ENCODE results near the gene CYSLTR2. TPM values are rescaled to one million over a fixed set of nuclear protein-coding genes. Genes with fewer than 3 reads are reported as not detected.

Gene CYSLTR2
- total RNA-seq, 1 experiment from 2014 or later: not detected

- TF ChIP-seq ATF6 (CRISPR knock-in tag; IDR thresholded peaks at IDR 0.05): no peak
- TF ChIP-seq NR3C1 (CRISPR knock-in tag; conservative IDR thresholded peaks at IDR 0.05; ENCODE audit: low read depth): no peak
- no peak for TF ChIP-seq IRF1 (CRISPR knock-in tag; IDR thresholded peaks at IDR 0.05)
- no peak for TF ChIP-seq GRHL2 (CRISPR knock-in tag; IDR thresholded peaks at IDR 0.05; ENCODE audit: insufficient replicate concordance, severe bottlenecking)
- no peak for TF ChIP-seq TP53 (CRISPR knock-in tag; IDR thresholded peaks at IDR 0.05)
These were observed 13.0 kb upstream of the CYSLTR2 start (continued) for GRCh38 chr13:48640767-48641166.

- no peak overlapping the region for H3K27ac Mint-ChIP-seq
- H3K4me1 Mint-ChIP-seq: peaks cover 16% of the 10 kb centered on the region
- H3K36me3 Mint-ChIP-seq: peaks cover 2% of the 10 kb centered on the region
- ChIA-PET CTCF (interaction anchor here (1.4 kb wide), 1 partner anchor 8 kb away, joined by 5 read pairs; no protein-coding TSS in a partner anchor), POLR2A (no interaction called here)
- no peak for DNase-seq (ENCODE audit: low spot score)
- H3K27me3 Mint-ChIP-seq (ENCODE audit: low read depth): no peaks in the 10 kb centered on the region
- no peak for ATAC-seq
- H3K9me3 Mint-ChIP-seq: peaks cover 13% of the 10 kb centered on the region
- H3K4me3 Mint-ChIP-seq: no peak overlapping the region
- no peak for TF ChIP-seq ETV6 (CRISPR knock-in tag; IDR thresholded peaks at IDR 0.05)
- TF ChIP-seq MXD4 (CRISPR knock-in tag; IDR thresholded peaks at IDR 0.05; ENCODE audit: borderline replicate concordance): no peak
- no peak for TF ChIP-seq ZNF671 (CRISPR knock-in tag; IDR thresholded peaks at IDR 0.05)
- no peak for TF ChIP-seq ERG (CRISPR knock-in tag; IDR thresholded peaks at IDR 0.05)
- no peak for TF ChIP-seq TCF7 (CRISPR knock-in tag; IDR thresholded peaks at IDR 0.05; ENCODE audit: low read depth)
- TF ChIP-seq FOXP4 (CRISPR knock-in tag; IDR thresholded peaks at IDR 0.05): no peak
- TF ChIP-seq ATF2 (CRISPR knock-in tag; IDR thresholded peaks at IDR 0.05; ENCODE audit: borderline replicate concordance, low read depth): no peak
- no peak for TF ChIP-seq ELF4 (CRISPR knock-in tag; IDR thresholded peaks at IDR 0.05; ENCODE audit: low read depth)
- TF ChIP-seq PRDM15 (CRISPR knock-in tag; IDR thresholded peaks at IDR 0.05): no peak
- TF ChIP-seq SMAD4 (CRISPR knock-in tag; IDR thresholded peaks at IDR 0.05): no peak
- TF ChIP-seq ATF1 (CRISPR knock-in tag; IDR thresholded peaks at IDR 0.05): no peak
- TF ChIP-seq CBFB (CRISPR knock-in tag; IDR thresholded peaks at IDR 0.05; ENCODE audit: low read depth): no peak
- TF ChIP-seq NR2C2 (CRISPR knock-in tag; IDR thresholded peaks at IDR 0.05): no peak
- TF ChIP-seq FOXJ3 (CRISPR knock-in tag; IDR thresholded peaks at IDR 0.05; ENCODE audit: borderline replicate concordance): no peak
- TF ChIP-seq NFE2L1 (CRISPR knock-in tag; IDR thresholded peaks at IDR 0.05): no peak
- no peak for TF ChIP-seq ZNF425 (CRISPR knock-in tag; conservative IDR thresholded peaks at IDR 0.05)
- no peak for TF ChIP-seq PRRX2 (CRISPR knock-in tag; IDR thresholded peaks at IDR 0.05)
- no peak for TF ChIP-seq USF2 (CRISPR knock-in tag; IDR thresholded peaks at IDR 0.05)
These were observed 12.3 kb upstream of the CYSLTR2 start for GRCh38 chr13:48641404-48641803.

All from WTC11 (cell line).